Testis (tissue), 3 donors: ENCODE results near the gene GSTA3. TPM values are rescaled to one million over a fixed set of nuclear protein-coding genes. Genes with fewer than 3 reads are reported as not detected.
"Not testable (repeated sequence)": the region's sequence is repeated elsewhere in the genome, so short reads cannot be mapped to it uniquely, and the experiment has no call there.

ENCODE experiments used
- DNase-seq: peaks from one replicate; pipeline ENCODE4 v3.0.0-alpha.2; 2019
- H3K27ac ChIP-seq, 2 donors: fragments of 200-600 bp; sonication (generic); one replicate each; pipeline ENCODE4 v1.5.1; 2019
- H3K27me3 ChIP-seq: fragments of 200-600 bp; sonication (generic); one replicate; pipeline ENCODE4 v1.5.1; 2019
- H3K36me3 ChIP-seq: fragments of 200-600 bp; sonication (generic); one replicate; pipeline ENCODE4 v1.5.1; 2017; ENCODE audit warnings: low read depth; ENCODE audit errors: missing control alignments
- H3K4me1 ChIP-seq: fragments of 200-600 bp; sonication (generic); one replicate; pipeline ENCODE4 v1.5.1; 2019
- H3K4me3 ChIP-seq, 2 donors: fragments of 200-600 bp; sonication (generic); one replicate each; pipeline ENCODE4 v1.5.1; 2017 to 2019
- H3K9me3 ChIP-seq: fragments of 200-600 bp; sonication (generic); one replicate; pipeline ENCODE4 v1.5.1; 2017
- CTCF ChIP-seq, 3 experiments: fragments of 450-650 bp in 2 of 3; fragments of 200-600 bp in 1 of 3; sonication (generic) in 1 of 3; IDR thresholded peaks; one replicate each; pipeline ENCODE4 v1.5.1; 2016 to 2019; ENCODE audit warnings: antibody characterized with exemption in 3 of 3, mild to moderate bottlenecking in 2 of 3, moderate library complexity in 1 of 3
- POLR2A ChIP-seq: fragments of 450-650 bp; IDR thresholded peaks from one replicate; pipeline ENCODE4 v1.6.1; 2017; ENCODE audit warnings: antibody characterized with exemption, mild to moderate bottlenecking, moderate library complexity
- WGBS, 2 donors: methylation state at CpG; one replicate each; pipeline ENCODE4 v1.1.5; 2018; 5-methylcytosine and 5-hydroxymethylcytosine counted together
- intact Hi-C: fragments of 100-400 bp; cut with DNase I; formaldehyde crosslinking; loops from one replicate; pipeline ENCODE4 v1.15.1; 2023; ENCODE audit warnings: low total_unique reads
- polyA plus RNA-seq: library from polyadenylated mRNA; stranded (reverse); fragments of 350-450 nt; fragmentation: Illumina TruSeq; extraction: RNeasy Lipid Tissue Mini Kit (QIAGEN cat#74804); gene quantifications from one replicate; pipeline ENCODE4 v1.2.3, GENCODE V29; 2014; ENCODE audit warnings: low read depth, low replicate concordance; ENCODE audit not compliant: insufficient read depth
- total RNA-seq, 2 donors: library from RNA; depleted of rRNA; stranded (reverse); fragments of >200 nt; gene quantifications; one replicate each; pipeline ENCODE4 v1.2.3, GENCODE V29; 2016

GSTA3 gene
- total and polyA plus RNA-seq, 3 donors from 2014 or later: 8.9 to 28.7 (median 26.7) TPM

GRCh38 chr6:52946306-52946705, 36.8 kb upstream of the GSTA3 start:
- Histone ChIP-seq H3K27me3 (no peaks in the 10 kb centered on the region), H3K4me3 (no peak overlapping the region), H3K36me3 (no peaks in the 10 kb centered on the region), H3K9me3 (no peaks in the 10 kb centered on the region), H3K27ac (no peak overlapping the region), H3K4me1 (no peaks in the 10 kb centered on the region)
- 41 to 48% methylated on average over 5 of the region's 5 CpGs for WGBS, 2 donors
- no peak for DNase-seq
- TF ChIP-seq CTCF (IDR thresholded peaks at IDR 0.05) (no peak), POLR2A (no peak)
- intact Hi-C loops: no loop called here

- WGBS, 2 donors: 92 to 94% methylated on average over 10 of the region's 10 CpGs
- DNase-seq, intact Hi-C loops, H3K4me3 ChIP-seq, H3K4me1 ChIP-seq, H3K36me3 ChIP-seq, H3K27me3 ChIP-seq, H3K27ac ChIP-seq, H3K9me3 ChIP-seq: not testable (repeated sequence)
Observed at GRCh38 chr6:52942821-52943220, 33.3 kb upstream of the GSTA3 start.

- DNase-seq: no peak
- no peaks in the 10 kb centered on the region for H3K27me3 ChIP-seq
- 76 to 86% methylated on average over 4 of the region's 4 CpGs for WGBS, 2 donors
- H3K36me3 ChIP-seq: no peaks in the 10 kb centered on the region
- H3K4me3 ChIP-seq: no peak overlapping the region
- TF ChIP-seq CTCF (IDR thresholded peaks at IDR 0.05): no peak
- no peak for TF ChIP-seq POLR2A
- no peak overlapping the region for H3K27ac ChIP-seq
- no peaks in the 10 kb centered on the region for H3K9me3 ChIP-seq
- no peaks in the 10 kb centered on the region for H3K4me1 ChIP-seq
- intact Hi-C loops: no loop called here
Observed at GRCh38 chr6:52942221-52942620, 32.7 kb upstream of the GSTA3 start.

GRCh38 chr6:52937908-52938307, 28.4 kb upstream of the GSTA3 start:
- H3K27ac ChIP-seq: no peak overlapping the region
- WGBS, 2 donors: 83 to 95% methylated on average over 2 of the region's 2 CpGs
- intact Hi-C loops: no loop called here
- no peak for TF ChIP-seq CTCF (IDR thresholded peaks at IDR 0.05)
- no peak for TF ChIP-seq POLR2A
- H3K27me3 ChIP-seq: no peaks in the 10 kb centered on the region
- H3K4me1 ChIP-seq: no peaks in the 10 kb centered on the region
- H3K4me3 ChIP-seq: no peak overlapping the region
- H3K9me3 ChIP-seq: no peaks in the 10 kb centered on the region
- H3K36me3 ChIP-seq: no peaks in the 10 kb centered on the region
- no peak for DNase-seq

GRCh38 chr6:52933778-52934177, 24.3 kb upstream of the GSTA3 start:
- intact Hi-C loops: no loop called here
- no peak for DNase-seq
- Histone ChIP-seq H3K27ac (no peak overlapping the region), H3K4me3 (no peak overlapping the region), H3K36me3 (no peaks in the 10 kb centered on the region), H3K9me3 (no peaks in the 10 kb centered on the region), H3K27me3 (no peaks in the 10 kb centered on the region), H3K4me1 (no peaks in the 10 kb centered on the region)
- TF ChIP-seq CTCF (IDR thresholded peaks at IDR 0.05): no peak
- TF ChIP-seq POLR2A: no peak
- 84 to 87% methylated on average over 2 of the region's 2 CpGs for WGBS, 2 donors
